Breast epithelium (tissue), 4 donors: ENCODE data around the gene RINL. TPM values are rescaled to one million over a fixed set of nuclear protein-coding genes. Genes with fewer than 3 reads are reported as not detected.
A peak's percentile ranks its signal among the peaks of the same experiment; 100 is the strongest.

ENCODE experiments used
- DNase-seq, 2 donors: peaks; one replicate each; pipeline ENCODE4 v3.0.0-alpha.2; 2019; ENCODE audit warnings: low spot score in 2 of 2
- H3K27ac ChIP-seq, 2 donors: fragments of 200-600 bp; sonication (generic) in 1 of 2; one replicate each; pipeline ENCODE4 v1.5.1; 2016 to 2019; ENCODE audit warnings: mild to moderate bottlenecking in 1 of 2
- H3K27me3 ChIP-seq, 2 donors: fragments of 200-600 bp; sonication (generic) in 1 of 2; one replicate each; pipeline versions ENCODE4 v1.5.1 to v1.6.0; 2017 to 2019; ENCODE audit warnings: control low read depth in 1 of 2, mild to moderate bottlenecking in 1 of 2
- H3K36me3 ChIP-seq: fragments of 200-600 bp; one replicate; pipeline ENCODE4 v1.5.1; 2019
- H3K4me1 ChIP-seq, 2 donors: fragments of 200-600 bp; sonication (generic); one replicate each; pipeline ENCODE4 v1.5.1; 2016 to 2019; ENCODE audit warnings: control low read depth in 1 of 2
- H3K4me3 ChIP-seq, 3 donors: fragments of 200-600 bp; sonication (generic); 1 replicate in 2 of 3; 2 replicates in 1 of 3; pipeline ENCODE4 v1.5.1; 2016 to 2019; ENCODE audit warnings: mild to moderate bottlenecking in 3 of 3, moderate library complexity in 2 of 3
- H3K9me3 ChIP-seq, 2 donors: fragments of 200-600 bp; sonication (generic) in 1 of 2; one replicate each; pipeline ENCODE4 v1.5.1; 2016 to 2019; ENCODE audit warnings: control low read depth in 1 of 2
- CTCF ChIP-seq, 3 donors: fragments of 450-650 bp; IDR thresholded peaks; one replicate each; pipeline ENCODE4 v1.5.1; 2016 to 2017; ENCODE audit warnings: antibody characterized with exemption in 3 of 3, mild to moderate bottlenecking in 3 of 3, moderate library complexity in 3 of 3
- POLR2A ChIP-seq: fragments of 450-650 bp; IDR thresholded peaks from one replicate; pipeline ENCODE4 v1.6.1; 2016; ENCODE audit warnings: antibody characterized with exemption, mild to moderate bottlenecking, moderate library complexity
- POLR2AphosphoS5 ChIP-seq, 3 donors: sonication (generic); formaldehyde crosslinking; IDR thresholded peaks; one replicate each; pipeline ENCODE4 v1.6.1; 2017; ENCODE audit warnings: antibody characterized with exemption in 3 of 3
- intact Hi-C: fragments of 100-400 bp; cut with DNase I; formaldehyde crosslinking; loops from one replicate; pipeline ENCODE4 v1.15.1; 2023; ENCODE audit warnings: low total_unique reads
- total RNA-seq, 3 donors: library from RNA; depleted of rRNA; stranded (reverse); fragments of >200 nt; gene quantifications; one replicate each; pipeline ENCODE4 v1.1.0, GENCODE V29; 2016

The RINL gene
- total RNA-seq, 3 donors from 2014 or later, result 4.5 to 13.0 (median 12.8) TPM

DNA sequence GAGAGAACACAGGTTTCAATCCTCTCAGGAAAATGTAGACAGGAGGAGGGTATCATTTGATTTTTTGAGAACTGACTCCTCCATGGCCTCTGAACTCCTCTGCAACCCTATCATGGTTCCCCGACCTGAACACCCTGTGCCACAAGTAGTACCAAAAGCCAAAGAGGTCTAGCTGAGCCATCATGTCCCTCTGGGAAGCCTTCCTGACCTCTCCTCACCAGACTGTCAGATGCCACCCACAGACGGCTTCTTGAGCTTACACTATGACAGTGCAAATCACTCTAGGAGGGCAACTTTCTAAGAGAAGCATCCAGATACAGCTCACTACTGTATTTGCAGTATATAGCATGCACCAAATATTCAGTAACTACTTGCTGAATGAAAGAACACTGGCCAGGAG, 32.0 kb downstream of the RINL start:
- peaks cover 0 to 16% of the 10 kb centered on the region in 2 donors for H3K4me1 ChIP-seq
- peaks cover 19% of the 10 kb centered on the region for H3K36me3 ChIP-seq

DNA sequence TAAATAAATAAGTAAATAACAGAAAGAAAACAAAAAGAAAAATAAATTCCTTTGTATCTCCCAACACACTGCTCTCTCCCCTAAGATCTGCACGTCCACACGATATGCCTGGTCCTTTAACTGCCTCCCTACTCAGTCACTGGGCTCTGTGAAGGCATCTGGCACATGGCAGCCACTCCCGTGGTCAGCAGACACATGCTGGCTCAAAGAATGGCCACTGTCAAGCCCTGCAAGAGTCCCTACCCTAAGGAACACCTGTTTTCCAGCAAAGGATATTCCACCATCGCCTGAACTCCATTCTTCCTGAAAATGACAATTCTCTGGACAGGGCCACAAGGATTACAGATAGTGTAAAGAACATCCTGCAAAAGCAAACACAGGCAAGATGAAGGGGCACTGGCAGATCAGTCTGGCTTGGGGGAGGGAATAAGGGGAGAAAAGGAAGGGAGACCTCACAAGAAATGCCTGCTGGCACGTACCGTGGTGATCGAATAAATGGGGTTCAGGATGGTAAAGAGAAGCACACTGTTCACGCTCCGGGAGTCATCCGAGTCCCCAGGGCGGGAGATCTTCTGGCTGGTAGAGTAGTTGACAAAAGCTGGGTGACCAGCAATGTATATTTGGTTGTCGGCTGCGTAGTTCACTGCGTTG, 32.6 kb downstream of the RINL start:
- no peaks in the 10 kb centered on the region for H3K27me3 ChIP-seq

More for the DNA sequence above, 32.0 kb downstream of the RINL start:
- peak overlapping the region; percentile 13 to 34 for H3K27ac ChIP-seq
- no peaks in the 10 kb centered on the region for H3K27me3 ChIP-seq
- TF ChIP-seq POLR2AphosphoS5 (IDR thresholded peaks at IDR 0.05) (no peak), CTCF (IDR thresholded peaks at IDR 0.05) (no peak), POLR2A (no peak)
- no peak overlapping the region for H3K4me3 ChIP-seq
- intact Hi-C loops, result loop anchor here (5.0 kb wide), 1 partner anchor 199 kb away; the partner anchor contains the start of gene ACTN4
- no peak for DNase-seq
- no peaks in the 10 kb centered on the region for H3K9me3 ChIP-seq

GRCh38 chr19:38844093-38844686, 33.9 kb downstream of the RINL start:
- no peaks in the 10 kb centered on the region for H3K27me3 ChIP-seq
- peak overlapping the region; percentile 21 to 36 for H3K27ac ChIP-seq
- no peaks in the 10 kb centered on the region for H3K9me3 ChIP-seq
- TF ChIP-seq CTCF (IDR thresholded peaks at IDR 0.05), result no peak
- no peak for TF ChIP-seq POLR2A
- TF ChIP-seq POLR2AphosphoS5 (IDR thresholded peaks at IDR 0.05), result no peak
- H3K4me3 ChIP-seq, result no peak overlapping the region
- intact Hi-C loops, result no loop called here
- DNase-seq, result no peak
- peaks cover 29% of the 10 kb centered on the region for H3K36me3 ChIP-seq
- peaks cover 0 to 16% of the 10 kb centered on the region in 2 donors for H3K4me1 ChIP-seq

More for the DNA sequence above, 32.6 kb downstream of the RINL start:
- H3K4me1 ChIP-seq, result peaks cover 0 to 16% of the 10 kb centered on the region in 2 donors
- peaks cover 25% of the 10 kb centered on the region for H3K36me3 ChIP-seq
- no peak overlapping the region for H3K4me3 ChIP-seq
- peak overlapping the region in 1 of 2 donors; percentile 34 for H3K27ac ChIP-seq
- intact Hi-C loops, result loop anchor here (5.0 kb wide), 1 partner anchor 198 kb away; the partner anchor contains the start of gene ACTN4
- DNase-seq, result no peak
- TF ChIP-seq CTCF (IDR thresholded peaks at IDR 0.05), result no peak
- TF ChIP-seq POLR2A, result no peak
- TF ChIP-seq POLR2AphosphoS5 (IDR thresholded peaks at IDR 0.05), result no peak
- H3K9me3 ChIP-seq, result no peaks in the 10 kb centered on the region

GRCh38 chr19:38843175-38843758, 34.8 kb downstream of the RINL start:
- no peak for TF ChIP-seq POLR2AphosphoS5 (IDR thresholded peaks at IDR 0.05)
- TF ChIP-seq CTCF (IDR thresholded peaks at IDR 0.05), result no peak
- no peak for TF ChIP-seq POLR2A
- Histone ChIP-seq H3K9me3 (no peaks in the 10 kb centered on the region), H3K27me3 (no peaks in the 10 kb centered on the region), H3K27ac (peak overlapping the region; percentile 21 to 36), H3K36me3 (peaks cover 29% of the 10 kb centered on the region), H3K4me1 (peaks cover 6 to 12% of the 10 kb centered on the region in 2 donors), H3K4me3 (no peak overlapping the region)
- DNase-seq, result no peak
- intact Hi-C loops, result no loop called here
